Osteoblast (primary cell): Measurements from ENCODE around the gene DDX10. TPM values are rescaled to one million over a fixed set of nuclear protein-coding genes. Genes with fewer than 3 reads are reported as not detected.

ENCODE experiments used
- DNase-seq: peaks from one replicate; pipeline ENCODE4 v3.0.0; 2011; ENCODE audit warnings: low spot score, mixed read lengths; ENCODE audit not compliant: insufficient read length; ENCODE audit errors: missing footprints
- H2AFZ ChIP-seq: 2 replicates; pipeline ENCODE4 v1.6.0; 2011; ENCODE audit warnings: mild to moderate bottlenecking, low read length
- H3K27ac ChIP-seq: 2 replicates; pipeline ENCODE4 v1.5.1; 2011; ENCODE audit warnings: mild to moderate bottlenecking, low read depth, low read length, moderate library complexity
- H3K27me3 ChIP-seq: 2 replicates; pipeline ENCODE4 v1.6.0; 2012; ENCODE audit warnings: mild to moderate bottlenecking, control low read depth, inconsistent platforms, low read length, moderate library complexity; ENCODE audit not compliant: insufficient read depth
- H3K36me3 ChIP-seq: 2 replicates; pipeline ENCODE4 v1.5.1; 2011; ENCODE audit warnings: mild to moderate bottlenecking, low read length, control low read depth, moderate library complexity; ENCODE audit not compliant: insufficient read depth
- H3K4me1 ChIP-seq: 2 replicates; pipeline ENCODE4 v1.5.1; 2011; ENCODE audit warnings: mild to moderate bottlenecking, low read length, control low read depth, moderate library complexity; ENCODE audit not compliant: insufficient read depth
- H3K4me2 ChIP-seq: 2 replicates; pipeline ENCODE4 v1.6.0; 2011; ENCODE audit warnings: mild to moderate bottlenecking, low read length; ENCODE audit not compliant: insufficient read depth
- H3K4me3 ChIP-seq: fragments of 200-600 bp; sonication (generic); 3 replicates; pipeline ENCODE4 v1.5.1; 2012; ENCODE audit warnings: mild to moderate bottlenecking, low read length, inconsistent platforms; ENCODE audit not compliant: insufficient read depth
- H3K79me2 ChIP-seq: 2 replicates; pipeline ENCODE4 v1.6.0; 2012; ENCODE audit warnings: mild to moderate bottlenecking, low read length, control low read depth, inconsistent platforms; ENCODE audit not compliant: insufficient read depth
- H3K9me3 ChIP-seq: 2 replicates; pipeline ENCODE4 v1.5.1; 2011; ENCODE audit warnings: low read depth, low read length, control low read depth
- H4K20me1 ChIP-seq: 2 replicates; pipeline ENCODE4 v1.6.0; 2012; ENCODE audit warnings: mild to moderate bottlenecking, low read length, control low read depth; ENCODE audit not compliant: insufficient read depth
- CTCF ChIP-seq: IDR thresholded peaks from 2 replicates; pipeline ENCODE4 v1.5.1; 2011; ENCODE audit warnings: mild to moderate bottlenecking, low read depth, low read length, moderate library complexity; ENCODE audit errors: extremely low read depth
- total RNA-seq: library from RNA; depleted of rRNA; stranded (reverse); fragments of >200 nt; gene quantifications from 2 replicates; pipeline ENCODE4 v1.2.3, GENCODE V29; 2012

Gene DDX10
- total RNA-seq, 1 donor: 16.6 TPM

- Histone ChIP-seq H3K4me2 (peak overlapping the region; percentile 64), H3K4me1 (peaks cover 61% of the 10 kb centered on the region), H3K27ac (peak overlapping the region; percentile 90)
These were observed 208.4 kb downstream of the DDX10 start for GRCh38 chr11:108873310-108873709.

GRCh38 chr11:108873941-108874340, 209.1 kb downstream of the DDX10 start:
- peak overlapping the region; percentile 64 for H3K4me2 ChIP-seq
- H2AFZ ChIP-seq: no peak overlapping the region
- H3K79me2 ChIP-seq: no peaks in the 10 kb centered on the region
- H3K9me3 ChIP-seq: no peaks in the 10 kb centered on the region
- H3K4me1 ChIP-seq: peaks cover 61% of the 10 kb centered on the region
- no peak overlapping the region for H3K4me3 ChIP-seq
- DNase-seq: peak; percentile 78
- no peaks in the 10 kb centered on the region for H4K20me1 ChIP-seq
- H3K27ac ChIP-seq: peak overlapping the region; percentile 90
- no peaks in the 10 kb centered on the region for H3K36me3 ChIP-seq
- H3K27me3 ChIP-seq: no peaks in the 10 kb centered on the region
- no peak for TF ChIP-seq CTCF

More at GRCh38 chr11:108873310-108873709, 208.4 kb downstream of the DDX10 start:
- peak; percentile 15 for DNase-seq
- Histone ChIP-seq H3K27me3 (no peaks in the 10 kb centered on the region), H3K36me3 (no peaks in the 10 kb centered on the region), H3K4me3 (no peak overlapping the region), H3K9me3 (no peaks in the 10 kb centered on the region), H4K20me1 (no peaks in the 10 kb centered on the region), H3K79me2 (no peaks in the 10 kb centered on the region), H2AFZ (no peak overlapping the region)
- no peak for TF ChIP-seq CTCF

- Histone ChIP-seq H3K9me3 (no peaks in the 10 kb centered on the region), H4K20me1 (no peaks in the 10 kb centered on the region), H3K27ac (peak overlapping the region; percentile 90), H3K27me3 (no peaks in the 10 kb centered on the region), H3K4me1 (peaks cover 49% of the 10 kb centered on the region), H3K4me2 (no peak overlapping the region), H3K36me3 (no peaks in the 10 kb centered on the region), H3K79me2 (no peaks in the 10 kb centered on the region), H3K4me3 (no peak overlapping the region), H2AFZ (no peak overlapping the region)
- no peak for TF ChIP-seq CTCF
- DNase-seq: no peak
These were observed 210.3 kb downstream of the DDX10 start for GRCh38 chr11:108875134-108875533.

- peaks cover 29% of the 10 kb centered on the region for H3K4me1 ChIP-seq
- H3K27me3 ChIP-seq: no peaks in the 10 kb centered on the region
- no peak overlapping the region for H3K4me3 ChIP-seq
- no peak for TF ChIP-seq CTCF
- no peak overlapping the region for H2AFZ ChIP-seq
- no peaks in the 10 kb centered on the region for H3K36me3 ChIP-seq
- no peaks in the 10 kb centered on the region for H3K79me2 ChIP-seq
- no peaks in the 10 kb centered on the region for H4K20me1 ChIP-seq
- H3K4me2 ChIP-seq: no peak overlapping the region
- DNase-seq: no peak
- no peak overlapping the region for H3K27ac ChIP-seq
- H3K9me3 ChIP-seq: no peaks in the 10 kb centered on the region
These were observed 212.3 kb downstream of the DDX10 start for GRCh38 chr11:108877178-108877577.
